GM12874 (cell line): ENCODE data around the gene PTPN5.

Experiments
- TF ChIP-seq, protein P1 (sequence below): IDR thresholded peaks from 2 replicates; pipeline ENCODE4 v1.5.1; 2011; ENCODE audit warnings: low read depth, mild to moderate bottlenecking, control low read depth, low read length, moderate library complexity; ENCODE audit not compliant: insufficient read depth

PTPN5 gene

DNA sequence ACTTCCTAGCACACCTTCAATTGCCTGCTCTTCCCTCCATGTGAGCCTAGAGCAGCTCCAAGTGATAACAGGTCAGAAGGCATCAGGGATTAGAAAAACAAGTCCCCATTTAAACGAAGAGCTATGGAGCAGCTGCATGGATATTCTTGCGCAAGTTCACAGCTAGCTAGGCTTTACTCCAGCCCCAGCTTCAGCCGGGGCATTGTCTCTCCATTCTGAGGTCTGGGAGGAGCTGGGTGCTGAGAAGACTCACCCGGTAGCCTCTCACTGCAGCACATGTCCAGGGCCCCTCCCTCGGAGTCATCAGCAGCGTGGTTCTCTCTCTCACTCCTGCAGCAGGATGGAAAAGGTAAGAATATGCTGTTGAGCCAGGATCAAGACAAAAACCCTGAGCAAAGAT, 26.0 kb downstream of the PTPN5 start:
- TF ChIP-seq, protein P1, sequence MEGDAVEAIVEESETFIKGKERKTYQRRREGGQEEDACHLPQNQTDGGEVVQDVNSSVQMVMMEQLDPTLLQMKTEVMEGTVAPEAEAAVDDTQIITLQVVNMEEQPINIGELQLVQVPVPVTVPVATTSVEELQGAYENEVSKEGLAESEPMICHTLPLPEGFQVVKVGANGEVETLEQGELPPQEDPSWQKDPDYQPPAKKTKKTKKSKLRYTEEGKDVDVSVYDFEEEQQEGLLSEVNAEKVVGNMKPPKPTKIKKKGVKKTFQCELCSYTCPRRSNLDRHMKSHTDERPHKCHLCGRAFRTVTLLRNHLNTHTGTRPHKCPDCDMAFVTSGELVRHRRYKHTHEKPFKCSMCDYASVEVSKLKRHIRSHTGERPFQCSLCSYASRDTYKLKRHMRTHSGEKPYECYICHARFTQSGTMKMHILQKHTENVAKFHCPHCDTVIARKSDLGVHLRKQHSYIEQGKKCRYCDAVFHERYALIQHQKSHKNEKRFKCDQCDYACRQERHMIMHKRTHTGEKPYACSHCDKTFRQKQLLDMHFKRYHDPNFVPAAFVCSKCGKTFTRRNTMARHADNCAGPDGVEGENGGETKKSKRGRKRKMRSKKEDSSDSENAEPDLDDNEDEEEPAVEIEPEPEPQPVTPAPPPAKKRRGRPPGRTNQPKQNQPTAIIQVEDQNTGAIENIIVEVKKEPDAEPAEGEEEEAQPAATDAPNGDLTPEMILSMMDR = no peak

GRCh38 chr11:18761741-18762140, 29.9 kb downstream of the PTPN5 start:
- TF ChIP-seq, protein P1 = no peak

DNA sequence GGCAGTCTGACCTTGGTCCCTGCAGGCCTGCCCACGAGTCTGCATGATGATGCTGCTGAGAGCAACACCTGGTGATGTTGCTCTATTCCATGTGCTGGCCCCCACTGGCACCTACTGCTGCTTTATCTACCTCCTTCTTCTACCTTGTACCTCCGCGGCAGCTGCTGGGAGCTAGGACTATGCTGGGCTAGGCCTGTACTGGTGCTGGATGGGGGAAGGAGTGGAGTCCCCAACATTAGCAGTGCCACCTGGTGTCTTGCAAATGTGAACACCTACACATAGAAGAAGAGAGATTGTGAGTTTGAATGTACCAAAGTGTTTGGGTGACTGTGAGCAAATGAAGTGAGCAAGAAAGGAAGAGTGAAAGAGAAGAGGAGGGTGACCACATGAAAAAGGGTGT, 30.5 kb downstream of the PTPN5 start:
- TF ChIP-seq, protein P1 = no peak

GRCh38 chr11:18757811-18758210, 33.8 kb downstream of the PTPN5 start:
- TF ChIP-seq, protein P1 = no peak

DNA sequence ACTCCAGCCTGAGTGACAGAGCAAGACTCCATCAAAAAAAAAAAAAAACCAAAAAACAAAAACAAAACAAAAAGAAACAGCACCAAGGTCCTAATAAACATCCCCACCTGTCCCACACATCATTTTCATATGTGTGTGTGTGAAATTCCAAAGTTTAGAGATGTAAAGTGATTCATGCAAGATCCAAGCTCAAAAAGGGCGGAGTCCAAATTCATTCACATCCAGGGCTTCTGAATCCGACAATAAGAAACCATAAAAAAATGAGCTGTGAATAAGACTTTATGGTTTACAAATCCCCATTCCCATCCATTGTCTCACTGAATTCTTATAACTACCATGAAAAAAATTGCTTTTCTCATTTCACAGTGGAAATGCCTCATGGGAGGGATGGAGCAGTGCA, 34.7 kb downstream of the PTPN5 start:
- TF ChIP-seq, protein P1 = no peak

DNA sequence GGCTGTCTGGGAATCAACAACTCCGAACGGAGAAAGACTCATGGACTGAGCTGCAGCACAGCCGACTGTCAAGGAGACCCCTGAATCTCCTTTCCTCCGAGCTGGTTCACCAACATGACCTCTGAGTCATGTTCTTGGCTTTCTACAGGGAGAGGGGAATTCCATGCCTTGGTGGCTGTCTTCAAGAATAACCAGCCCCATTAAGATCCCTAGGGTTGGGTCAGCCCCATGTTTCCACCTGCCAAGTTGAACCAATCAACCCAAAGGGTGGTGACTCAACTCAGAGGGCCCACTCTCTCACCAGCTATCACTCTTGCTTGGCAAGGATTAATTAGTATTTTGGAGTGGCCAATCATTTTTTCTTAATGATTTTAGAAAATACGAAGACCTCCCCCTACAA, 37.3 kb downstream of the PTPN5 start:
- TF ChIP-seq, protein P1 = no peak

DNA sequence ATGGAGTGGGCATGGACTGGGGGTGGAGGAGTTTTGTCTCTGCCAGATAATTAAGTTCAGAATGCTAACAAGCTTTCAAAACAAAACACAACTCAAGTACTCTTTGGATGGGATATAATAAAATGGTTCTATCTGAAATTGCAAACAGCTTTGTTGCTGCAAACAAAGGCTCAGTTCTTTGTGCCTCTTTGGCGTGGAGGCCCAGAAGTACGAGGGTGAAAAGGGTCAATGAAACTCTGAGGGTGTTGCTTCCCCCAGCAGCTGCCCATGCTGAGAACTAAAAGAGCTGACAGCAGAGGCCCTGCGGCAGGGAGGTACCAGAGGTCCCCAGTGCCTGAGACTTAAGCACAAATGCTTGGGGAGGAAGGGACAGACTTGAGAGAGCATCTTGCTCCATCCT, 39.1 kb downstream of the PTPN5 start:
- TF ChIP-seq, protein P1 = no peak

DNA sequence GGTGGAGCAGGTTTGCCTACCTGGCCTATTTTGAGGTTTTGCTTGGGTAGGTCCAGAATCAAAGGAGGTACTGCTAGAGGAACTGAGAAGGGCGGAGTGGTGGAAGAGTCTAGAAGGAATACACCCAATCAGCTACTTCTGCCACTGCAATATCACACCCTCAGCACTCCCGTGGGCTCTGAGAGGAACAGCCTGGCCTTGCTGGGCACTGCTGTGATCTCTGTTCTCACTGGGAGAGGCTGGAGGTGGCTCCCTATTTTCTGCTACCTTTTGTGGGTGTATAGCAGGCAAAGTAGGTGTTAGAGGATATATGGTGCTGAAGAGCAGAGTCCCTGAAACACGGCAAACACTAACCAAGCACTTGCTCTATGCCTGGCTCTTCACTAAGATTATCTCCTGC, 40.7 kb downstream of the PTPN5 start:
- TF ChIP-seq, protein P1 = no peak
